DOHH2 (cell line): Measurements from ENCODE around the gene NCDN.

ENCODE experiments used
- H3F3A ChIP-seq: fragments of 200-600 bp; sonication (generic), shearing (Covaris generic); 2 replicates; pipeline ENCODE4 v1.6.0; 2016; ENCODE audit warnings: antibody characterized with exemption, mild to moderate bottlenecking; ENCODE audit not compliant: control insufficient read depth, insufficient read depth
- H3K27ac ChIP-seq: fragments of 200-600 bp; sonication (generic); 2 replicates; pipeline ENCODE4 v1.5.1; 2014; ENCODE audit warnings: low read depth, mild to moderate bottlenecking, low read length, moderate library complexity
- H3K27me3 ChIP-seq: fragments of 200-600 bp; sonication (generic); 2 replicates; pipeline ENCODE4 v1.6.1; 2014; ENCODE audit warnings: mild to moderate bottlenecking, low read length, mixed read lengths; ENCODE audit not compliant: control insufficient read depth
- H3K36me3 ChIP-seq: fragments of 200-600 bp; sonication (generic); 2 replicates; pipeline ENCODE4 v1.6.1; 2014; ENCODE audit warnings: mild to moderate bottlenecking, low read length, moderate library complexity, mixed read lengths; ENCODE audit not compliant: control insufficient read depth
- H3K4me1 ChIP-seq: fragments of 200-600 bp; sonication (generic); 2 replicates; pipeline ENCODE4 v1.6.1; 2014; ENCODE audit warnings: mild to moderate bottlenecking, low read length, mixed read lengths; ENCODE audit not compliant: control insufficient read depth
- H3K4me2 ChIP-seq: fragments of 200-600 bp; sonication (generic); 2 replicates; pipeline ENCODE4 v1.6.0; 2014; ENCODE audit warnings: mild to moderate bottlenecking, low read length, moderate library complexity
- H3K4me3 ChIP-seq: fragments of 200-600 bp; sonication (generic); 2 replicates; pipeline ENCODE4 v1.5.1; 2014; ENCODE audit warnings: mild to moderate bottlenecking, low read length, mixed read lengths
- H3K79me2 ChIP-seq: fragments of 200-600 bp; sonication (generic); 2 replicates; pipeline ENCODE4 v1.6.1; 2014; ENCODE audit warnings: mild to moderate bottlenecking, low read length, mixed read lengths; ENCODE audit not compliant: control insufficient read depth
- H3K9me2 ChIP-seq: fragments of 200-600 bp; sonication (generic); replicated peaks from 2 replicates; pipeline ENCODE4 v1.6.1; 2014; ENCODE audit warnings: mild to moderate bottlenecking, low read length, mixed read lengths; ENCODE audit not compliant: control insufficient read depth
- H3K9me3 ChIP-seq: fragments of 200-600 bp; sonication (generic); 2 replicates; pipeline ENCODE4 v1.6.1; 2014; ENCODE audit warnings: antibody characterized with exemption, low read length, mixed read lengths; ENCODE audit not compliant: control insufficient read depth, insufficient read depth
- H4K20me1 ChIP-seq: fragments of 200-600 bp; sonication (generic); 2 replicates; pipeline ENCODE4 v1.6.0; 2014; ENCODE audit warnings: low read depth, mild to moderate bottlenecking, antibody characterized with exemption, low read length, moderate library complexity; ENCODE audit not compliant: control insufficient read depth, insufficient read depth
- EZH2phosphoT487 ChIP-seq: fragments of 200-600 bp; sonication (generic); IDR thresholded peaks from 2 replicates; pipeline ENCODE4 v1.6.1; 2017; ENCODE audit warnings: borderline replicate concordance, mild to moderate bottlenecking, antibody characterized with exemption, low read length, moderate library complexity, mixed read lengths
- TF ChIP-seq, protein P1 (sequence below): fragments of 200-600 bp; sonication (generic); IDR thresholded peaks from one replicate; pipeline ENCODE4 v1.5.1; 2014; ENCODE audit warnings: antibody characterized with exemption, mild to moderate bottlenecking, low read depth, low read length; ENCODE audit not compliant: poor library complexity, severe bottlenecking

The NCDN gene

DNA sequence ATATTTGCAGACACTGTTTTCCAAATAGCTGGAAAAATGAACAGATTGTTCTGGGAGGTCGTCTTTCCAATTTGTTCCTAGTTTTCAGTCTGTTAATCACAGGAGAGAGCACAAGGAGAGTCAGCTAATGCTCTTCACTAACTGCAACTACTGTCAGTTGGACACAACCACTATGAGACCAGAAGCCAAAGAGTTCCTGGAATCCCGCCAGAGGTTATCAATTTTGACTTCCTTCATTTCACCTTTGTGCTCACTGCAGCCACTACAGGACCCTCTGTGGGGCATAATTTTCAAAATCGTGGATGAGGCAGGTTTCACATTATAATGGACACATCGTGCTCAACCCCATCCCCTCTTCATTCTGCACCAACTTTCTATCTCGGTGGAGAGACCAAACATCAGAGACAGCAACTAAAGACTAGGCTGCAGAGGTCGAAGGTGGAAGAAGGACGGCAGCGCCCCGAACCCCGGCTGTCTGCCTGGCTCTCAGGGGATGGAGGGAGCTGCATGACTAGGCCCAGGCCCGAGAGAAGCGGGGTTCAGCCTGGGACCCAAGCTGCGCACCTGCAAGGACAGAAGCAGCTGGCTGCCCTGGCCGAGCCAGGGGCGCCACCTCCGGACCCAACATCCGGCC is 998 bp upstream of the NCDN start:
- Histone ChIP-seq H3K9me3 (no peaks in the 10 kb centered on the region), H3K4me2 (peak overlapping the region; percentile 94), H3K4me1 (peaks cover 27% of the 10 kb centered on the region), H4K20me1 (no peaks in the 10 kb centered on the region), H3F3A (peaks cover 5% of the 10 kb centered on the region), H3K79me2 (peaks cover 33% of the 10 kb centered on the region), H3K9me2 (no peaks in the 10 kb centered on the region), H3K36me3 (peaks cover 28% of the 10 kb centered on the region), H3K27me3 (no peaks in the 10 kb centered on the region), H3K27ac (peak overlapping the region; percentile 64), H3K4me3 (peak overlapping the region; percentile 96)
- TF ChIP-seq, protein P1, sequence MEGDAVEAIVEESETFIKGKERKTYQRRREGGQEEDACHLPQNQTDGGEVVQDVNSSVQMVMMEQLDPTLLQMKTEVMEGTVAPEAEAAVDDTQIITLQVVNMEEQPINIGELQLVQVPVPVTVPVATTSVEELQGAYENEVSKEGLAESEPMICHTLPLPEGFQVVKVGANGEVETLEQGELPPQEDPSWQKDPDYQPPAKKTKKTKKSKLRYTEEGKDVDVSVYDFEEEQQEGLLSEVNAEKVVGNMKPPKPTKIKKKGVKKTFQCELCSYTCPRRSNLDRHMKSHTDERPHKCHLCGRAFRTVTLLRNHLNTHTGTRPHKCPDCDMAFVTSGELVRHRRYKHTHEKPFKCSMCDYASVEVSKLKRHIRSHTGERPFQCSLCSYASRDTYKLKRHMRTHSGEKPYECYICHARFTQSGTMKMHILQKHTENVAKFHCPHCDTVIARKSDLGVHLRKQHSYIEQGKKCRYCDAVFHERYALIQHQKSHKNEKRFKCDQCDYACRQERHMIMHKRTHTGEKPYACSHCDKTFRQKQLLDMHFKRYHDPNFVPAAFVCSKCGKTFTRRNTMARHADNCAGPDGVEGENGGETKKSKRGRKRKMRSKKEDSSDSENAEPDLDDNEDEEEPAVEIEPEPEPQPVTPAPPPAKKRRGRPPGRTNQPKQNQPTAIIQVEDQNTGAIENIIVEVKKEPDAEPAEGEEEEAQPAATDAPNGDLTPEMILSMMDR, result no peak
- no peak for TF ChIP-seq EZH2phosphoT487

DNA sequence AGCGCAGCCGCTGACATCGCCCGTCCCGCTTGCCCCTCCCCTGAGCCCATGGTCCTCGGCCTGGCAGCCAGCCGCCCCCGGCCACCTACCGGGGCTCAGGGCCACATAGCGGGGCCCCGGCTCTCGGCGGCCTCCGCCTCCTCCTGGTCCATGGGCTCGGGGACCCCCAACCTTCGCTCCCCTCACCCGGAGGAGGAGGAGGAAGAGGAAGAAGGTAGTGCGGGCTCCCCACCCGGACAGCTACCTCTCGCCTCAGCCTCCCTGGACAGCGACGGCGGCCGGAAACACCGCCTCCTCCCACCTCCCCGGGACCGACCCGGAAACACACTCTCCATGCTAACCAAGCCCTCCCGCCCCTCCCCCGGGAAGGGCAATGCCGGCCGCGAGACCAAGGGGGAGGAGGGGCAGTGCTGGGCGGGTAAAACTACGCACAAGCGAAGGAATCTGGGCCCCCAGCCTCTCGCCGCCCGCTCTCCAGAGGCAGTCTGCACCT is 435 bp upstream of the NCDN start, which contains the start of gene KIAA0319L:
Gene KIAA0319L, minus strand, starts transcription at position 286 of the 493 bp plus-strand sequence. CDS start 2,912 bp downstream, outside the sequence.
- no peaks in the 10 kb centered on the region for H4K20me1 ChIP-seq
- peaks cover 33% of the 10 kb centered on the region for H3K79me2 ChIP-seq
- peak within 1 kb of the TSS; percentile 94 for H3K4me2 ChIP-seq
- TF ChIP-seq EZH2phosphoT487, result no peak
- TF ChIP-seq, protein P1, result no peak
- H3K27me3 ChIP-seq, result no peaks in the 10 kb centered on the region
- peaks cover 22% of the 10 kb centered on the region for H3K36me3 ChIP-seq
- H3K9me3 ChIP-seq, result no peaks in the 10 kb centered on the region
- H3K4me3 ChIP-seq, result peak within 1 kb of the TSS; percentile 96
- peaks cover 27% of the 10 kb centered on the region for H3K4me1 ChIP-seq
- H3F3A ChIP-seq, result peaks cover 5% of the 10 kb centered on the region
- H3K27ac ChIP-seq, result peak within 1 kb of the TSS; percentile 64
- H3K9me2 ChIP-seq, result no peaks in the 10 kb centered on the region

DNA sequence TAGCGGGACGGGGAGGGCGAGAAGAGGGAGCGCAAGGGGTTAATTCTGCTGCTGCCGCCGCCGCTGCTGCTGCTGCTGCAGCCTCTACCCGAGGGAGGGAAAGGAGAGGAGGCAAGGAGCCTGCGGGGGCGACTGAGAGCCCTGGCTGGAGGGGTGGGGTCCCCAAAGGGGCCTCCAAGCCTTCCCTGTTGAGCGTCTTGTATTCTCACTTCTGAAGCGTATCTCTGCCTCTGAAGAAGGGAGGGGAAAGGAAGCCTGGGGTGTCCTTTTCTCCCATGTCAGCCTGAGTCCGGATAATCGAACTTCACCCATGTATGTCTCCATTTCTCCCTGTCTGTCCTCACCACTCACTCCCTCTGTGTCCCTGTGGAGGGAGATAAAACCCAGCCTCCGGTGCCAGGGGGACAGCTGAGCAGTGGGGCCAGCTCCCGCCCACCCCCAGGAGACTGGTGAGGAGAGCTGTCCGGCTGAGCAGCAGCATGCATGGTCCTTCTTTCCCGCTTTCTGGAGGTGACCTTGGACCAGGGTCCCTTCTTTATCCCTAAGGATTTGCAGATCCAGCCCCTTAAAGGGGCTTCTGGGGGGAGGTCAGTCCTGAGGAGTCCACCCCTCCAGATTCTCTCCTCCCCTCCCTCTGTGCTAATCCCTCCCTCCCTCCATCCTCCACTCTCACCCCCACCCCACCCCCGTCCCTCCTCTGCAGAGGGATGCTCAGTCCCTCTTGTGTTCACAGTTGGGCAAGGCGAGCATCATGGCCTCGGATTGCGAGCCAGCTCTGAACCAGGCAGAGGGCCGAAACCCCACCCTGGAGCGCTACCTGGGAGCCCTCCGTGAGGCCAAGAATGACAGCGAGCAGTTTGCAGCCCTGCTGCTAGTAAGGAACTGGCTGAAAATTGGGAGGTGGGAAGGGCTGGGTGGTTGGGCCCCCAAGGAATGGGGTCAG is 1.0 kb downstream of the NCDN start:
- H3K9me2 ChIP-seq, result no peaks in the 10 kb centered on the region
- peak overlapping the region; percentile 96 for H3K4me3 ChIP-seq
- no peaks in the 10 kb centered on the region for H3K27me3 ChIP-seq
- peaks cover 27% of the 10 kb centered on the region for H3K4me1 ChIP-seq
- TF ChIP-seq, protein P1, result no peak
- no peak for TF ChIP-seq EZH2phosphoT487
- H4K20me1 ChIP-seq, result no peaks in the 10 kb centered on the region
- no peaks in the 10 kb centered on the region for H3K9me3 ChIP-seq
- peaks cover 16% of the 10 kb centered on the region for H3K36me3 ChIP-seq
- peaks cover 5% of the 10 kb centered on the region for H3F3A ChIP-seq
- peak overlapping the region; percentile 14; the same call in 1 of the 2 replicates for H3K27ac ChIP-seq
- peaks cover 33% of the 10 kb centered on the region for H3K79me2 ChIP-seq
- H3K4me2 ChIP-seq, result peak overlapping the region; percentile 94
